C4-2B (cell line): ENCODE data around the gene NKIRAS2.
A peak's percentile ranks its signal among the peaks of the same experiment; 100 is the strongest.

ENCODE experiments used
- CTCF ChIP-seq: fragments of 450-650 bp; conservative IDR thresholded peaks from 2 replicates; pipeline ENCODE4 v1.5.1; 2017; ENCODE audit warnings: mild to moderate bottlenecking
- ZFX ChIP-seq: fragments of 450-650 bp; IDR thresholded peaks from 2 replicates; pipeline ENCODE4 v1.6.1; 2017

- TF ChIP-seq CTCF (peak; percentile 99), ZFX (no peak)
These were observed at the start of gene NKIRAS2 for GRCh38 chr17:42019509-42020404.
